ENCODE data around the gene WFS1. TPM values are rescaled to one million over a fixed set of nuclear protein-coding genes. Genes with fewer than 3 reads are reported as not detected.

Gene WFS1
- total RNA-seq, 1 experiment from 2014 or later = 11.9 TPM

DNA sequence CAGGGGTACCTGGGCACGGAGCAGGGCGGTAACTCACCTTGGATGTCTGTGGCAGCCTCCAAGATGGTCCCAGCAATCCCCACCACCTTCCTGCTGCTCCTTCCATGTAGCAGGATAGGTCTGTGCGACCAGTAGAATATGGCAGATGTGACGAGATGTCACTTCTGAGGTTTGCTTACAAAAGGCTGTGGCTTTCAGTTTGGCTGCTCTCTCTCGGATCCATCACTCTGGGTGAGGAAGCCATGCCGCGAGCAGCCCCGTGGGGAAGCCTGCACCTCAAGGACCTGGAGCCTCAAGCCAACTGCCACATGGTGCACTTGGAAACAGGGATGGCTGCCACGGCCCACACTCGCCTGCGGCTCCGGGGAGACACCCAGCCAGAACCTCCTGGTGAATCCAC is 37.6 kb downstream of the WFS1 start:
- no peak for DNase-seq (ENCODE audit: low read depth)
- in situ Hi-C loops (cut with HindIII; ENCODE audit: low pct_unique_long_range_greater_than_20kb, low sequenced_read_pairs) = no loop called here

DNA sequence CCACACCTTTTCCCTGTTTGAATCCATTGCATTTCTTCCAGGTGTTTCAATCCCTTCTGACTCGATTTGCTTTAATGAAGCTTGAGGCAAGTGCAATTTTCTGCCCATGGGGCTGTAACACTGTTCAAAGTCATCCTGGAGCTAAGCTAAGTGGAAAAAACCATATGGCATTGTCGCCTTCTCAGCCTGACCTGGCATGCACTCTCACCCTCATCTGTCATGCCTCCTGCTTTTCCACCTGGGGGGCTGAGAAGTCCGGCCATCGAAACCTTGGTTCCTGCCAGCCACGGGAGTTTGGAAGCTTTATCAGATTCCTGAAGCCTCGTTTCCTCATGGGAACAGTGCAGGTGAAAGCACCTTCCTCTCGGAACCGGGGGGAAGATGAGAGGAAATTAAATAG is 38.2 kb downstream of the WFS1 start:
- in situ Hi-C loops (cut with HindIII; ENCODE audit: low pct_unique_long_range_greater_than_20kb, low sequenced_read_pairs) = no loop called here
- no peak for DNase-seq (ENCODE audit: low read depth)

DNA sequence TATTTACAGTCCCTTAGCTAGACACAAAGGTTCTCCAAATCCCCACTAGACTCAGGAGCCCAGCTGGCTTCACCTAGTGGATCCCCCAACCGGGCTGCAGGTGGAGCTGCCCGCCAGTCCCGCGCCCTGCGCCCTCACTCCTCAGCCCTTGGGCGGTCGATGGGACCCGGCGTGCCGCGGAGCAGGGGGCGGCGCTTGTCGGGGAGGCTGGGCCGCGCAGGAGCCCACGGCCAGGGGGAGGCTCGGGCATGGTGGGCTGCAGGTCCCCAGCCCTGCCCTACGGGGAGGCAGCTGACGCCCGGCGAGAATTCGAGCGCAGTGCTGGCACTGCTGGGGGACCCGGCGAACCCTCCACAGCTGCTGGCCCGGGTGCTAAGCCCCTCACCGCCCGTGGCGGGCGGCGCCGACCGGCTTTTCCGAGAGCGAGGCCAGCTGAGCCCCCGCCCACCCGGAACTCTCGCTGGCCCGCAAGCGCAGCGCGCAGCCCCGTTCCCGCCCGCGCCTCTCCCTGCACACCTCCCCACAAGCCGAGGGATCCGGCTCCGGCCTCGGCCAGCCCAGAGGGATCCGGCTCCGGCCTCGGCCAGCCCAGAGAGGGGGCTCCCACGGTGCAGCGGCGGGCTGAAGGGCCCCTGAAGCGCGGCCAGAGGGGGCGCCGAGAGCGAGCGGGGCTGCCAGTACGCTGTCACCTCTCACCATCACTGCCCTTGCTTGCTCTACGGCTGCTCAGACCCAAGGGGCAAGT is 39.4 kb downstream of the WFS1 start:
- no peak for DNase-seq (ENCODE audit: low read depth)
- in situ Hi-C loops (cut with HindIII; ENCODE audit: low pct_unique_long_range_greater_than_20kb, low sequenced_read_pairs) = no loop called here

- DNase-seq (ENCODE audit: low read depth) = no peak
- in situ Hi-C loops (cut with HindIII; ENCODE audit: low pct_unique_long_range_greater_than_20kb, low sequenced_read_pairs) = no loop called here
Measured at GRCh38 chr4:6309777-6310176, 40.1 kb downstream of the WFS1 start.

DNA sequence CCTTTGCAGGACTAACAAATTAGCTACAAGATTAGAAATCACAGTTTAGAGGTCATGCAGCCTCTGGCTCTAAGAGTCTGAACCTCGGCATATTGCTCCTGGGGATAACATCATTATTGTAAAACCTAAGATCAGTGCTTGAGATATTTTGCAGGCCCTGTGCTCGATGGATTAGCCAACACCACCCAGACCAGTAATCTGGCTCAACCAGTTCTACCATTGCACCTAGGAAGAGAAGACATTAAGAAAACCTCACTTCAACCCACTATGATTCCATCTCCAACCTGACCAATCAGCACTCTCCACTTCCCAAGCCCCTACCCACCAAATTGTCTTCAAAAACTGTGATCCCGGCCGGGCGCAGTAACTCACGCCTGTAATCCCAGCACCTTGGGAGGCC is 43.6 kb downstream of the WFS1 start:
- no peak for DNase-seq (ENCODE audit: low read depth)
- in situ Hi-C loops (cut with HindIII; ENCODE audit: low pct_unique_long_range_greater_than_20kb, low sequenced_read_pairs) = no loop called here

DNA sequence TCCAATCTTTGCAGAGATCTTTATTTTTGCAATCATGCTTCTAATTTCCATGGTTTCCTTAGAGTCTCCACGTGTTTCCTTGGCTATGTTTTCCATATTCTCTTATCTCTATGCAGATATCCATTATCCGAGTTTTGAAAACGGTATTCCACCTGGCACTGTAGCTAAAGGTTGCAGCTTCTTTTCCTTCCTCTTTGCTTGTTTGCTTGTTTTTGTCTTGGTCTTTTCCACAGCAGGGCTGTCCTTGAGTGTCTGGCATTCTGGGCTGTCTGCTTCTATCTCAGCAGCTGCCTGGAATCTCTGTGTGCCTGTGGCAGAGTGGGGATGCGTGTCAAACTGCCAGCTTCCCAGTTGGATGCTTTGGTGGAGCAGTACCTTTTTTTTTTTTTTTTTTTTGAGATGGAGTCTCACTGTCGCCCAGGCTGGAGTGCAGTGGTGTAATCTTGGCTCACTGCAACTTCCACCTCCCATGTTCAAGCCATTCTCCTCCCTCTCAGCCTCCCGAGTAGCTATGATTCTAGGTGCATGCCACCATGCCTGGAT is 46.9 kb downstream of the WFS1 start:
- no peak for DNase-seq (ENCODE audit: low read depth)
- in situ Hi-C loops (cut with HindIII; ENCODE audit: low pct_unique_long_range_greater_than_20kb, low sequenced_read_pairs) = no loop called here

DNA sequence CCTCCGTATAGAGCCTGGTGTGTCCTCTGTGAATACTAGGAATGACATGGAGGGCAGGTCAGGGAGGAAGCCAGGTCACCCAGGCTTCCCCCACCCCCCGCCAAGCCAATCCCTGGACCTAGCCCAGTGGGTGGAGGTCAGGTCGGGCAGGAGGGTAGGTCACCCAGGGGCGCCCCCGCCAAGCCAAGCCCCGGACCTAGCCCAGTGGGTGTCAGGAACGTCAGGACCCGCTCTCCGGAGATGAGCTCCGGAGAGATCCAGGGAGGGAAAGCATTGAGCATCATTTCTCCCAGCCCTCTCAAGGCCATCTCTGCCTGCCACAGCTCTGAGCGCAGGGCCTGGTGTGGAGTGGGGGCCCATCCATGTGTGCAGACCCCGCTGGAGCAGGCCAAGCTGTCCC is 48.6 kb downstream of the WFS1 start:
- DNase-seq (ENCODE audit: low read depth) = no peak
- in situ Hi-C loops (cut with HindIII; ENCODE audit: low pct_unique_long_range_greater_than_20kb, low sequenced_read_pairs) = no loop called here

DNA sequence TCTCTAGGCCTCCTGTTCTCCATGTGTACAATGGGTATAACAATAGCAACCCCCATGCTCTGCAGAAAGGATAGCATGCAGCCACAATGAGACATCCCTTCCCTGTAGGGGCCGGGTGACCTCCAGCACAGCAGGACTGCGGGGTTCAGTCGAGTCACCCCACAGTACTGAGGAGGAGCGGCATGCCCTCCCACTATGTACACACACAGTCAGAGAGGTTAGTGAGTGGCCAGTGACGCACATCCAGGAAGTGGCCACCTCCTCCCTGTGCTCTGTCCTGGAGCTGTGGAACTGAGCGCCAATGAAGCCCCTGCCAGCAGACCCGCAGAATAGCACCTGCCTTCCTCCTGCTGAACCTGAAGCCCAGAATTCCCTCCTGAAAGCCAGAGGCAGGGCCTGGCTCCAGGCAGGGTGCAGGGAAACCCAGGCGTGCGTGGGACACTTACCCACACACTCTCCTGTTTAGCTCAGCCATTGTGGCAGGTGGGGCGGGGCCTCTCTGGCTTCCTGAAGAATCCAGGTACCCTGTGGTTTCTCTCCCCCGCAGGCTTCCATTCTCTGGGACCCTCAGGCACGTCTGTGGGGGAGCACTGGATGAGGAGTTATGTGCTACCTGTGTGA is 50.0 kb downstream of the WFS1 start:
- no peak for DNase-seq (ENCODE audit: low read depth)
- in situ Hi-C loops (cut with HindIII; ENCODE audit: low pct_unique_long_range_greater_than_20kb, low sequenced_read_pairs) = no loop called here

DNA sequence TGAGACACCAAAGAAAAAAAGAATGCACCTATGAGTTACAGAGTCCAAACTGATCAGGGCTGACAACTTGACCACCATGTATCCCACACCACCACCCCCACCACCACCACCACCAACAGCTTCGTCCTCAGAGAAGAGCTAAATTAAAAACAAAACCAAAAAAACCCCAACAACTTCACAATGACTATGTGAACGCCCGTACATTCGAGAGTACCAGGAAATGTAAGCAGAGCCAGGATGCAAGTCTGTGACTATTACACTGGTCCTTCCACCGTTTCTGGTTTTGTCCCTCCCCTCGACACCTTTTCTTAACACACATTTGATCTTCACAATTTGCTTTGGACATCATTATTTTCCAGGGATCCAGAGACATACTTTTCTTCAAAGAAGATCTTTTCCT is 51.0 kb downstream of the WFS1 start:
- no peak for DNase-seq (ENCODE audit: low read depth)
- in situ Hi-C loops (cut with HindIII; ENCODE audit: low pct_unique_long_range_greater_than_20kb, low sequenced_read_pairs) = no loop called here

DNA sequence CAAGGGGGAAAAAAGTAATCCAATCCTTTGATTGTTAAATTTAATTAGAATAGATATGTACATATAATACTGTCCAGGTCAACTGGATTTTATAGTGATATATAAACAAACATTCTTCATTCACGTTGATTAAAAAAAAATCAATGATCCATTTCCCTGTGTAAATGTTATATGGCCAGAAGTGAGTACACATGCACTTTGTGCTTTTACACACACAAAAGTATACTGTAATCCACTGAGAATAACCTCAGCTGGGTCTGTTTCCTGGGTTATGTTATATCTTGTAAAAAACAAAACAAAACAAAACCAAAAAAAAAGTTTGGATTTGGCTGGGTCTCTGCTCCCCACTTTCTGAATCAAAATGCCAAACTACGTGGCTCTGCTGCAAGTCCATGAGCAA is 51.7 kb downstream of the WFS1 start:
- DNase-seq (ENCODE audit: low read depth) = no peak
- in situ Hi-C loops (cut with HindIII; ENCODE audit: low pct_unique_long_range_greater_than_20kb, low sequenced_read_pairs) = no loop called here

- in situ Hi-C loops (cut with HindIII; ENCODE audit: low pct_unique_long_range_greater_than_20kb, low sequenced_read_pairs) = no loop called here
- DNase-seq (ENCODE audit: low read depth) = no peak
Measured at GRCh38 chr4:6322067-6322760, 52.6 kb downstream of the WFS1 start.

DNA sequence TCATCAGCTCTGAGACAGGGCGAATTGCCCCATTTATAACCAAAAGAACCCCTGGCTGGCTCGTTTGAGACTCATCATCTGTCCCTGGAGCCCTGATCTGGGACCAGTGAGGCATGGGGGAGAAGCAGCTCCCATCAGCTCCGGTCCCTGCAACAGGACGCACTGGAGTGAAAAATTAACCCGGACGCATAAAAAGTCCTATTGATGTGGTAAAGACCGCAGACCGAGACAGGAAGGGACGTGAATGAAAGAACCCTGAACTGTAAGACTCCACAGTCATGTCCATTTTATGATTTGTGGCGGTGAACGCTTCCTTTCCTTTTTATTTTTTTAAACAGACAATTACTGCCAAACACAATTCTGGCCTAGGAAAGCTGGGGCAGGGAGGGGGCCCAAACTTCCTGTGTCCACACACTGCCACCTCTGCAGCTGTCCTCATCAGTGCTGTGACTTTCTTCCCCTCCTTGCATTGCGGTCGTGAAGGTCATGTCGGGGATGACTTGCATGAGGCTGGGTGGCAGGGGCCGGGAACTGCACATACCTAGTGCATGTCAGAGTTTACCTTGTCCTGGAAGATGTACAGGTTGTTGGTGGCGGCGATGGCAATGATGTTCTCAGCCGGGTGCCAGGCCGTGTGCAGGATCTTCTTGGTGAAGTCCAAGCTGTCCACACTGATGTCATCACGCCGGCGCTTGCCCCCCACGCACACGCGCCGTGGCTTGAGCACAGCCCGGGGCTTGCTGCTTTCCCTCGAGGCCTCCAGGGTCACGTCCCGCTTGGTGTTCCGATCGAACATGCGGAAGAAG is 53.3 kb downstream of the WFS1 start:
- DNase-seq (ENCODE audit: low read depth) = no peak

DNA sequence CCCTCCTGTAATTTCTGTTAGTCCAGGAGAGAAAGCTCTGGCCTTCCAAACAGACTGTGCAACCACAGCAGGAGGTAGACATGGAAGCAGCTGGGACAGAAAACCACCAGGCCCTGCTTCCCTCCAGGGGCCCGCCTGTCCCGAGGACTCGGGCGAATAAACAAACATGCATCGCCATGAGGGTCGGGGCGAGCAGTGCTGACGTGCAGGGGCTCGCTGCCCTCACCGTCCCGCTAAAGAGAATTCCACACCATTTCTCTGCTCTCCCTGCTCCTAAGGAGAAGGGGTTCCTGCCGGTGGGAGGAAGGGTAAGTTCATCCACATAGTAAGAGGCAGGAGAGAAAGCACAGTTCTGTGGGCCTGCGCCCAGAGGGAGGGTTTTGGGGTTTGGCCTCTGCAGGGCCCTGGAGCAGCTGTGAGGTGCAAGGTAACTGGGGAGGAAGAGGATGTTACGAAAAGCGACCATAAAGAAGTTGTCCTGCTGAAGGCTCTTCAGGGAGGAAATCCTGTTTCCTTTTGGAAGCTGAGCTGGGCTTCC is 54.9 kb downstream of the WFS1 start:
- DNase-seq (ENCODE audit: low read depth) = no peak
- in situ Hi-C loops (cut with HindIII; ENCODE audit: low pct_unique_long_range_greater_than_20kb, low sequenced_read_pairs) = no loop called here

More for the DNA sequence above, 53.3 kb downstream of the WFS1 start:
- in situ Hi-C loops (cut with HindIII; ENCODE audit: low pct_unique_long_range_greater_than_20kb, low sequenced_read_pairs) = no loop called here

- in situ Hi-C loops (cut with HindIII; ENCODE audit: low pct_unique_long_range_greater_than_20kb, low sequenced_read_pairs) = no loop called here
- DNase-seq (ENCODE audit: low read depth) = peak; percentile 21
Measured at GRCh38 chr4:6324999-6325787, 55.5 kb downstream of the WFS1 start.

GRCh38 chr4:6325788-6326290 is 56.2 kb downstream of the WFS1 start:
- in situ Hi-C loops (cut with HindIII; ENCODE audit: low pct_unique_long_range_greater_than_20kb, low sequenced_read_pairs) = no loop called here
- DNase-seq (ENCODE audit: low read depth) = no peak

- DNase-seq (ENCODE audit: low read depth) = no peak
- in situ Hi-C loops (cut with HindIII; ENCODE audit: low pct_unique_long_range_greater_than_20kb, low sequenced_read_pairs) = no loop called here
Measured at GRCh38 chr4:6326312-6327060, 56.8 kb downstream of the WFS1 start.

All from Caki2 (cell line).